Stimulated activated CD4-positive, alpha-beta T cell treated with anti-CD3 and anti-CD28 coated beads, Interleukin-1b, Interleukin-23, amount 100 ng/mL, for 4 hours (primary cell): ENCODE measurements around the gene TFEB.

ENCODE experiments used
- DNase-seq, 2 donors: peaks; one replicate each; pipeline ENCODE4 v3.0.0-alpha.2; 2020; ENCODE audit warnings: low read depth in 2 of 2

Gene TFEB

GRCh38 chr6:41739041-41739440, 3.6 kb upstream of the TFEB start:
- DNase-seq = no peak

GRCh38 chr6:41737591-41738130, 2.3 kb upstream of the TFEB start:
- no peak for DNase-seq

- no peak for DNase-seq
Observed at GRCh38 chr6:41736800-41737555, 1.6 kb upstream of the TFEB start.

GRCh38 chr6:41736186-41736733, 852 bp upstream of the TFEB start:
- DNase-seq = no peak

- DNase-seq = peak; percentile 43 to 57
Observed at GRCh38 chr6:41734666-41735426, 562 bp downstream of the TFEB start.

- DNase-seq = peak; percentile 43 to 55
Observed at GRCh38 chr6:41733707-41734665, 1.4 kb downstream of the TFEB start.

GRCh38 chr6:41733360-41733706, 2.1 kb downstream of the TFEB start:
- no peak for DNase-seq

GRCh38 chr6:41732591-41733359, 2.6 kb downstream of the TFEB start:
- peak; percentile 29 to 43 for DNase-seq

GRCh38 chr6:41732149-41732548, 3.3 kb downstream of the TFEB start:
- DNase-seq = no peak

- no peak for DNase-seq
Observed at GRCh38 chr6:41731561-41732086, 3.8 kb downstream of the TFEB start.

- no peak for DNase-seq
Observed at GRCh38 chr6:41730531-41731436, 4.6 kb downstream of the TFEB start.

GRCh38 chr6:41729624-41730023, 5.8 kb downstream of the TFEB start:
- no peak for DNase-seq

GRCh38 chr6:41728954-41729353, 6.5 kb downstream of the TFEB start:
- DNase-seq = no peak

- no peak for DNase-seq
Observed at GRCh38 chr6:41728073-41728936, 7.1 kb downstream of the TFEB start.

GRCh38 chr6:41727705-41728072, 7.7 kb downstream of the TFEB start:
- DNase-seq = no peak

GRCh38 chr6:41726876-41727275, 8.5 kb downstream of the TFEB start:
- no peak for DNase-seq

GRCh38 chr6:41724586-41725501, 10.6 kb downstream of the TFEB start:
- no peak for DNase-seq

GRCh38 chr6:41724228-41724580, 11.2 kb downstream of the TFEB start:
- no peak for DNase-seq
